AG09319 (cell line): ENCODE results near the gene ISYNA1.

ENCODE experiments used
- DNase-seq: peaks from one replicate; pipeline ENCODE4 v3.0.0-alpha.2; 2010; ENCODE audit warnings: low read depth; ENCODE audit errors: extremely low read depth
- TF ChIP-seq, protein P1 (sequence below): IDR thresholded peaks from 2 replicates; pipeline ENCODE4 v1.5.1; 2011; ENCODE audit warnings: low read depth, mild to moderate bottlenecking, inconsistent platforms, low read length, moderate library complexity

ISYNA1 gene

GRCh38 chr19:18437491-18438330 is at the start of gene ISYNA1:
ISYNA1 (minus strand) TSS chr19:18438133; CDS start chr19:18437979, 154 bp downstream.
- TF ChIP-seq, protein P1, sequence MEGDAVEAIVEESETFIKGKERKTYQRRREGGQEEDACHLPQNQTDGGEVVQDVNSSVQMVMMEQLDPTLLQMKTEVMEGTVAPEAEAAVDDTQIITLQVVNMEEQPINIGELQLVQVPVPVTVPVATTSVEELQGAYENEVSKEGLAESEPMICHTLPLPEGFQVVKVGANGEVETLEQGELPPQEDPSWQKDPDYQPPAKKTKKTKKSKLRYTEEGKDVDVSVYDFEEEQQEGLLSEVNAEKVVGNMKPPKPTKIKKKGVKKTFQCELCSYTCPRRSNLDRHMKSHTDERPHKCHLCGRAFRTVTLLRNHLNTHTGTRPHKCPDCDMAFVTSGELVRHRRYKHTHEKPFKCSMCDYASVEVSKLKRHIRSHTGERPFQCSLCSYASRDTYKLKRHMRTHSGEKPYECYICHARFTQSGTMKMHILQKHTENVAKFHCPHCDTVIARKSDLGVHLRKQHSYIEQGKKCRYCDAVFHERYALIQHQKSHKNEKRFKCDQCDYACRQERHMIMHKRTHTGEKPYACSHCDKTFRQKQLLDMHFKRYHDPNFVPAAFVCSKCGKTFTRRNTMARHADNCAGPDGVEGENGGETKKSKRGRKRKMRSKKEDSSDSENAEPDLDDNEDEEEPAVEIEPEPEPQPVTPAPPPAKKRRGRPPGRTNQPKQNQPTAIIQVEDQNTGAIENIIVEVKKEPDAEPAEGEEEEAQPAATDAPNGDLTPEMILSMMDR = no peak
- no peak for DNase-seq

DNA sequence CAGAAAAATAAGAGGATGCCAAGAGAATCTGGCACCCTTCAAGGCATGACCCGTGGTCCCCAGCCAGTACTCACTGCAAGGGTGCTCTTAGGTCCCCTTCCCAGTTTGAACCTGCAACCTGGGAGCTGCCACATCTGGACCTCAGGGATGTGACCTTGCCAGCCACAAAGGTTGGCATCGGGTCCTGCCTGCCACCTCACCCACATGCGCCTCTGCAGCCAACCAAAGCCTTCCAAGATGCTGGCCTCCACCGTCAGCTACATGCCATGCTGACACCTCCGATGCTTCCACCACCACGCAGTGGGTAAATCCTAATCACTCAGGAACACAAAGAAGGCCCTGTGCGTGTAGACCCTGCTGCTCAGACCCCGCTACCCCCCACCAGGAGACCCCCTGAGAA is 48.8 kb upstream of the ISYNA1 start:
- no peak for DNase-seq
- TF ChIP-seq, protein P1 = no peak

DNA sequence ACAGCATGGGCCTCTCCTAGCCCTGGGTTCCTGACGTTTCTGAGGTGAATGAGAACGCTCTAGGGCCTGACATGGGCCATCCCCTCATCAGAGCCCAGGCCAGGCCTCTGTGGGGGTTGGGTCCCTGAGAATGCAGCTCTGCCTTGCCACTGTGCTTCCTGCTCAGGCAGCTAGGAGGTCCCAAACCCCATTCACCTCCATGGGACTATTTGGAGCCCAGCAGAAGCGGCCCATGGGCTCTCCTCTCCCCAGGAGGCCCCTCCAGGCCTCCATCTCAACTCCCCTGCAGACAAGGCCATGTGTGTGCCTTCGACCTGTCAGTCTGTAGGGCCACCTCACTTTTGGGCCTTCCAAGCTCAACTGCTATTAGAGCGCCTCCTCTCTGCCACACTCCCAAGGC is 47.1 kb upstream of the ISYNA1 start:
- TF ChIP-seq, protein P1 = no peak
- no peak for DNase-seq

GRCh38 chr19:18483119-18483890 is 45.4 kb upstream of the ISYNA1 start:
- TF ChIP-seq, protein P1 = no peak
- DNase-seq = no peak

DNA sequence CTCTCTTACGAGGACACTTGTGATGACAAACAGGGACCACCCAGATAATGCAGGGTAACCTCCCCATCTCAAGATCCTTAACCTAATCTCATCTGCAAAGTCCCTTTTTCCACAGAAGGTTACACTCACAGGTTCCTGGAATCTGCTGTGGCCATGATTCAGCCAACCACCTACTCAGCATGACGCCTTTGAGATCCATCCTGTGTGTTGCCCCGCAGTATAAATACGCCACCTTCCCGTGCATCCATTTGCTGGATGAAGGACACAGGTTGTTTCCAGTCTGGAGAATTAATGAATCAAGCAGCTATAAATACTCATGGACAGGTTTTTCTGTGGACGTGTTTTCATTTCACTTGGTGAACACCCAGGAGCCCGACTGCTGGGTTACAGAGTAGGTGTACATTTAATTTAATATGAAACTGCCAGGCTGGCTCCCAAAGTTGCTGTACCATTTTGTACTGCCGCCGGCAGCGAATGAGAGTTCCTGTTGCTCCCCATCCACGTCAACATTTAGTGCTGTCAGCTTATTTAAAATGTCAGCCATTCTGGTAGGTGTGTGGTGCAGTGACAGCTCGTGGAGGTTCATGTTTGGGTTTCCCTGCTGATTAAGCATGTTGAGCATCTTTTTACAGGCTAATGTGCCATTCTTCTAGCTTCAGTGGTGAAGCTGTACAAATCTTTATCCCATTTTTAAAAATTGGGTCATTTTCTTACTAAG is 43.7 kb upstream of the ISYNA1 start:
- TF ChIP-seq, protein P1 = no peak
- DNase-seq = no peak

GRCh38 chr19:18480006-18480691 is 42.2 kb upstream of the ISYNA1 start:
- TF ChIP-seq, protein P1 = no peak

More at GRCh38 chr19:18480006-18480691, 42.2 kb upstream of the ISYNA1 start:
- DNase-seq = peak; percentile 41
